ENCODE results near the gene ZBED5. TPM values are rescaled to one million over a fixed set of nuclear protein-coding genes. Genes with fewer than 3 reads are reported as not detected.
"Not testable (repeated sequence)": the region's sequence is repeated elsewhere in the genome, so short reads cannot be mapped to it uniquely, and the experiment has no call there.

The ZBED5 gene
- total RNA-seq, 2 experiments from 2014 or later, result 71.1 to 72.0 TPM

- Mint-ChIP-seq H3K36me3 (ENCODE audit: low read depth) (no peaks in the 10 kb centered on the region), H3K4me1 (ENCODE audit: low read depth) (no peaks in the 10 kb centered on the region), H3K4me3 (no peak overlapping the region), H3K27me3 (no peaks in the 10 kb centered on the region), H3K27ac (no peak overlapping the region), H3K9me3 (no peaks in the 10 kb centered on the region)
- Histone ChIP-seq H3K4me3 (ENCODE audit: low read length) (no peak overlapping the region), H3K9me3 (ENCODE audit: control insufficient read depth in 1 of 2, insufficient read depth in 1 of 2, low read length in 2 of 2) (no peaks in the 10 kb centered on the region), H3K27ac (ENCODE audit: low read depth in 1 of 2, low read length in 2 of 2) (no peak overlapping the region), H3K27me3 (ENCODE audit: control insufficient read depth in 1 of 2, insufficient read depth in 2 of 2, low read length in 2 of 2) (no peaks in the 10 kb centered on the region), H3K4me1 (ENCODE audit: insufficient read depth, low read length) (no peaks in the 10 kb centered on the region), H3K36me3 (ENCODE audit: insufficient read depth, low read length) (no peaks in the 10 kb centered on the region)
- POLR2A ChIA-PET, result interaction anchor here (4.8 kb wide), 1 partner anchor 30 kb away, joined by 33 read pairs; the partner anchor contains the start of gene EIF4G2
- CTCF ChIA-PET, result no interaction called here
- ATAC-seq (ENCODE audit: poor library complexity) (no peak), DNase-seq (no peak)
- intact Hi-C loops (cut with DNase I, micrococcal nuclease), result no loop called here
- no peak for TF ChIP-seq CTCF (IDR thresholded peaks at IDR 0.05)
Observed at GRCh38 chr11:10838881-10839280, 19.0 kb downstream of the ZBED5 start.

- Histone ChIP-seq H3K4me1 (ENCODE audit: insufficient read depth, low read length) (no peaks in the 10 kb centered on the region), H3K4me3 (ENCODE audit: low read length) (no peak overlapping the region), H3K36me3 (ENCODE audit: insufficient read depth, low read length) (no peaks in the 10 kb centered on the region), H3K9me3 (ENCODE audit: control insufficient read depth in 1 of 2, insufficient read depth in 1 of 2, low read length in 2 of 2) (no peaks in the 10 kb centered on the region), H3K27ac (ENCODE audit: low read depth in 1 of 2, low read length in 2 of 2) (no peak overlapping the region), H3K27me3 (ENCODE audit: control insufficient read depth in 1 of 2, insufficient read depth in 2 of 2, low read length in 2 of 2) (no peaks in the 10 kb centered on the region)
- intact Hi-C loops (cut with DNase I, micrococcal nuclease), result no loop called here
- Mint-ChIP-seq H3K36me3 (ENCODE audit: low read depth) (no peaks in the 10 kb centered on the region), H3K4me1 (ENCODE audit: low read depth) (no peaks in the 10 kb centered on the region), H3K27me3 (no peaks in the 10 kb centered on the region), H3K4me3 (no peak overlapping the region), H3K9me3 (no peaks in the 10 kb centered on the region), H3K27ac (no peak overlapping the region)
- ChIA-PET POLR2A (interaction anchor here (1.8 to 4.8 kb wide), 2 partner anchors 20 to 29 kb away, joined by 6 to 33 read pairs; partner anchors contain the start of genes EIF4G2 and ZBED5), CTCF (interaction anchor here (1.2 kb wide), 1 partner anchor 45 kb away, joined by 4 read pairs; no protein-coding TSS in a partner anchor)
- DNase-seq (no peak), ATAC-seq (ENCODE audit: poor library complexity) (no peak)
- no peak for TF ChIP-seq CTCF (IDR thresholded peaks at IDR 0.05)
Observed at GRCh38 chr11:10838083-10838482, 19.8 kb downstream of the ZBED5 start.

- CTCF ChIA-PET, result interaction anchor here (1.5 kb wide), 2 partner anchors 11 to 44 kb away, joined by 3 to 5 read pairs; no protein-coding TSS in a partner anchor
Observed at GRCh38 chr11:10836884-10837283, 21.0 kb downstream of the ZBED5 start.

GRCh38 chr11:10829139-10829538 is 28.7 kb downstream of the ZBED5 start:
- CTCF ChIA-PET, result no interaction called here
- H3K4me3 ChIP-seq (ENCODE audit: low read length), result no peak overlapping the region
- H3K36me3 Mint-ChIP-seq (ENCODE audit: low read depth), result peaks cover 6% of the 10 kb centered on the region
- no peak for TF ChIP-seq CTCF (IDR thresholded peaks at IDR 0.05)
- no peaks in the 10 kb centered on the region for H3K9me3 Mint-ChIP-seq
- no peaks in the 10 kb centered on the region for H3K27me3 Mint-ChIP-seq
- H3K4me3 Mint-ChIP-seq, result no peak overlapping the region
- no peaks in the 10 kb centered on the region for H3K27me3 ChIP-seq (ENCODE audit: control insufficient read depth in 1 of 2, insufficient read depth in 2 of 2, low read length in 2 of 2)
- peaks cover 7% of the 10 kb centered on the region for H3K4me1 Mint-ChIP-seq (ENCODE audit: low read depth)
- ATAC-seq (ENCODE audit: poor library complexity) (no peak), DNase-seq (no peak)
- H3K9me3 ChIP-seq (ENCODE audit: control insufficient read depth in 1 of 2, insufficient read depth in 1 of 2, low read length in 2 of 2), result no peaks in the 10 kb centered on the region
- intact Hi-C loops (cut with DNase I, micrococcal nuclease), result no loop called here
- H3K27ac ChIP-seq (ENCODE audit: low read depth in 1 of 2, low read length in 2 of 2), result no peak overlapping the region
- no peaks in the 10 kb centered on the region for H3K4me1 ChIP-seq (ENCODE audit: insufficient read depth, low read length)
- peaks cover 3% of the 10 kb centered on the region for H3K36me3 ChIP-seq (ENCODE audit: insufficient read depth, low read length)
- POLR2A ChIA-PET, result interaction anchor here (1.2 kb wide), 1 partner anchor 20 kb away, joined by 5 read pairs; the partner anchor contains the start of gene EIF4G2
- no peak overlapping the region for H3K27ac Mint-ChIP-seq

More at GRCh38 chr11:10836884-10837283, 21.0 kb downstream of the ZBED5 start:
- H3K36me3 Mint-ChIP-seq (ENCODE audit: low read depth); H3K27ac Mint-ChIP-seq; intact Hi-C loops (cut with DNase I, micrococcal nuclease); H3K4me1 Mint-ChIP-seq (ENCODE audit: low read depth); ATAC-seq (ENCODE audit: poor library complexity); H3K4me3 Mint-ChIP-seq; H3K27me3 Mint-ChIP-seq; H3K9me3 Mint-ChIP-seq; H3K4me1 ChIP-seq (ENCODE audit: insufficient read depth, low read length); H3K4me3 ChIP-seq (ENCODE audit: low read length); H3K36me3 ChIP-seq (ENCODE audit: insufficient read depth, low read length); H3K27ac ChIP-seq (ENCODE audit: low read depth in 1 of 2, low read length in 2 of 2); H3K9me3 ChIP-seq (ENCODE audit: control insufficient read depth in 1 of 2, insufficient read depth in 1 of 2, low read length in 2 of 2); DNase-seq; H3K27me3 ChIP-seq (ENCODE audit: control insufficient read depth in 1 of 2, insufficient read depth in 2 of 2, low read length in 2 of 2): not testable (repeated sequence)
- POLR2A ChIA-PET, result interaction anchor here (0.6 to 1.8 kb wide), 2 partner anchors 22 to 957 kb away, joined by 3 to 6 read pairs; partner anchors contain the start of gene ZBED5

Data from CD4-positive, alpha-beta T cell (primary cell).